NT2/D1 (cell line): ENCODE measurements around the gene PPP2R5C.

Experiments used
- DNase-seq: peaks from one replicate; pipeline ENCODE4 v3.0.0-alpha.2; 2011; ENCODE audit warnings: low read depth, low spot score
- H3K27me3 ChIP-seq: 2 replicates; pipeline ENCODE4 v1.6.0; 2011; ENCODE audit warnings: mild to moderate bottlenecking; ENCODE audit not compliant: insufficient read length, insufficient read depth
- H3K36me3 ChIP-seq: 2 replicates; pipeline ENCODE4 v1.6.1; 2011; ENCODE audit warnings: mild to moderate bottlenecking, low read length, mixed read lengths; ENCODE audit not compliant: insufficient read depth, insufficient read length
- H3K4me1 ChIP-seq: 2 replicates; pipeline ENCODE4 v1.5.1; 2011; ENCODE audit not compliant: insufficient read depth, insufficient read length
- H3K4me3 ChIP-seq: 2 replicates; pipeline ENCODE4 v1.5.1; 2011; ENCODE audit warnings: low read depth; ENCODE audit not compliant: insufficient read length
- H3K9ac ChIP-seq: 2 replicates; pipeline ENCODE4 v1.6.0; 2011; ENCODE audit warnings: low read depth; ENCODE audit not compliant: insufficient read length
- H3K9me3 ChIP-seq: 2 replicates; pipeline ENCODE4 v1.5.1; 2011; ENCODE audit warnings: mild to moderate bottlenecking, low read length; ENCODE audit not compliant: insufficient read depth
- SUZ12 ChIP-seq: IDR thresholded peaks from 2 replicates; pipeline ENCODE4 v1.6.1; 2011; ENCODE audit not compliant: insufficient read length, insufficient read depth; ENCODE audit errors: extremely low read depth
- YY1 ChIP-seq: IDR thresholded peaks from 2 replicates; pipeline ENCODE4 v1.6.1; 2011; ENCODE audit not compliant: insufficient read length, insufficient read depth
- ZNF274 ChIP-seq: IDR thresholded peaks from 2 replicates; pipeline ENCODE4 v1.6.1; 2011; ENCODE audit warnings: mild to moderate bottlenecking, low read depth, low read length

The PPP2R5C gene

DNA sequence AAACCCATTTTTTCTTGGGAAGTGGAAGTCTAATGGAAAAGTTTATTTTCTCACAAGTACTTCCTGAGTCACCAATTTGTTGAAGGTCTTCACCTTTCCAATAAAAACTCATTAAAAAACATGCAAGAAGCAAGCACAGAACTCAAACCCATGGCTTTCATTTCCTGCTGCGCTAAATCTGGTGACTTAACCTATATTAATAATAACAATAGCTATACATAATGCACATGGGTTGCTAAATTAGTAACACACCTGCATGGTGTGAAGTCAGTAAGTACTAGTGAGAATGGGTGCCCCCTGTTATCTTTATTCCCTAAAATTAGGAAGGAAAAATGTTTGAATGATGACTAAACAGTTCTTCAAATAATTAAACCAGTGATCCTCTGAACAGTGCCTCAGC lies 52.3 kb downstream of the PPP2R5C start:
- TF ChIP-seq ZNF274 (no peak), YY1 (no peak), SUZ12 (no peak)
- DNase-seq: no peak
- Histone ChIP-seq H3K27me3 (no peaks in the 10 kb centered on the region), H3K9ac (no peak overlapping the region), H3K4me3 (no peak overlapping the region), H3K9me3 (peaks cover 16% of the 10 kb centered on the region), H3K36me3 (peaks cover 28% of the 10 kb centered on the region), H3K4me1 (no peaks in the 10 kb centered on the region)

DNA sequence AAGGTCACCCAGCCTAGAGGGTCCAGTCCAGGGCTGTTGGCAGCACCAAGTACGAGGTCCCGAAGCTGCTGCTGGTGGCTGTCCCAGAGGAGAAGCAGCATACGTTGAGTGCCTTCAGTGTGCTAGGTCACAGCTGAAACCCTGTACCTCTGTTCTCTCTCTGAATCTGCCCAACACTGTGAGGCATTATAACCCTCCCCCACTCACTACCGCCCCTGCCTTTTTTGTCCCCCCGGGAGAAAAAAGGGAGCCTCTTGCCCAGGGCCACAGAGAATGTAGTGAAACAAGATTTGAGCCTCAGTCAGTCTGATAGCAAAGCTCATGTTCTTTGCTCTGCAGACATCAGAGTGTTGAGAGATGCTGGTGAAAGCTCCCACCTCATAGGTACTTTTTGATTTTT lies 53.4 kb downstream of the PPP2R5C start:
- H3K27me3 ChIP-seq: no peaks in the 10 kb centered on the region
- DNase-seq: no peak
- TF ChIP-seq ZNF274 (no peak), SUZ12 (no peak), YY1 (no peak)
- no peak overlapping the region for H3K9ac ChIP-seq
- no peaks in the 10 kb centered on the region for H3K4me1 ChIP-seq
- H3K36me3 ChIP-seq: peaks cover 36% of the 10 kb centered on the region
- H3K4me3 ChIP-seq: no peak overlapping the region
- peaks cover 16% of the 10 kb centered on the region for H3K9me3 ChIP-seq

DNA sequence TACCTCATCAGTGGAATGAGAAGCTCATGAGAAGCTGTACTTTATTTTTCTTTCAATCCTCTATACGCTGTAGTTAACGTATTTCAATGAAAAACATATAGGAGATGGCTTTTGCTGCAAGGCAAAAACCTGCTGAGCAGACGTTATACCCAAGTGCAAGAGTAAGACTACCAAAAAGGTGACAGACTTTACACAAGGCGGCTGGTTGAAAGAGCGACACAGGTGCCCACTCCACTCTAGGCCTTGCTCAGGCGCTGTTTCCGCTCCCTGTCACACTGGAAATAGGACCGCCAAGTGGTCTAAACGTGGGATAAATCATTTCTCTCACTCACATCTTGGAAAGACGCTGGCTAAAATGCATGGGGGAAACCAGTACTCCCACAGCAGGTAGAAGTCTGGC lies 54.5 kb downstream of the PPP2R5C start:
- H3K9ac ChIP-seq: no peak overlapping the region

DNA sequence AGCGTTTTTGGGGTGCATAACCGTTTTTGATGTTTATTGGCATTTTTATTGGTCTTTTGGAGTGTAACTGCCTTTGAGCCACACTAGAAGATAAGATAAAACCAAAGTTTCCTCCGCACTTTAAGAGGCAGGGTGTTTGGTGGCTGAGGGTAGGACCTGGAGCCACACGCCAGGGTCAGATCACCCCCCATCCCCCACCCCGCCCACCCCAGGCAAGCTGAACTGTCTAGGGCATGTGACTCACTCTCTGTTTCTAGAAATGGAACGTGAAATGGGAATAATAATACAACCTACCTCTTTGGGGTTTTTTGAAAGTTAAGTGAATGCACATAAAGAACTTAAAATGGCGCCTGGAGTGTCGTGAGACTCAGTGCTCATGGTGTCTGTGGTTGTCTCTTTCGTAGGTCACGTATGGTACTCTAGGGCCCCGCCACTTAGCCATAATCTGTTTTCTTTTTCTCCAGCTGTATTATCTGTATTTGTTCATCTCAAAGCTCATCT lies 56.0 kb downstream of the PPP2R5C start:
- peaks cover 16% of the 10 kb centered on the region for H3K9me3 ChIP-seq
- no peaks in the 10 kb centered on the region for H3K27me3 ChIP-seq
- H3K9ac ChIP-seq: no peak overlapping the region
- no peak overlapping the region for H3K4me3 ChIP-seq
- no peak for TF ChIP-seq YY1
- no peak for TF ChIP-seq SUZ12
- TF ChIP-seq ZNF274: no peak
- H3K36me3 ChIP-seq: peaks cover 36% of the 10 kb centered on the region
- no peak for DNase-seq
- H3K4me1 ChIP-seq: no peaks in the 10 kb centered on the region

More for the DNA sequence above, 54.5 kb downstream of the PPP2R5C start:
- no peaks in the 10 kb centered on the region for H3K4me1 ChIP-seq
- H3K27me3 ChIP-seq: no peaks in the 10 kb centered on the region
- peaks cover 16% of the 10 kb centered on the region for H3K9me3 ChIP-seq
- TF ChIP-seq SUZ12 (no peak), ZNF274 (no peak), YY1 (no peak)
- H3K36me3 ChIP-seq: peaks cover 42% of the 10 kb centered on the region
- no peak overlapping the region for H3K4me3 ChIP-seq
- no peak for DNase-seq

DNA sequence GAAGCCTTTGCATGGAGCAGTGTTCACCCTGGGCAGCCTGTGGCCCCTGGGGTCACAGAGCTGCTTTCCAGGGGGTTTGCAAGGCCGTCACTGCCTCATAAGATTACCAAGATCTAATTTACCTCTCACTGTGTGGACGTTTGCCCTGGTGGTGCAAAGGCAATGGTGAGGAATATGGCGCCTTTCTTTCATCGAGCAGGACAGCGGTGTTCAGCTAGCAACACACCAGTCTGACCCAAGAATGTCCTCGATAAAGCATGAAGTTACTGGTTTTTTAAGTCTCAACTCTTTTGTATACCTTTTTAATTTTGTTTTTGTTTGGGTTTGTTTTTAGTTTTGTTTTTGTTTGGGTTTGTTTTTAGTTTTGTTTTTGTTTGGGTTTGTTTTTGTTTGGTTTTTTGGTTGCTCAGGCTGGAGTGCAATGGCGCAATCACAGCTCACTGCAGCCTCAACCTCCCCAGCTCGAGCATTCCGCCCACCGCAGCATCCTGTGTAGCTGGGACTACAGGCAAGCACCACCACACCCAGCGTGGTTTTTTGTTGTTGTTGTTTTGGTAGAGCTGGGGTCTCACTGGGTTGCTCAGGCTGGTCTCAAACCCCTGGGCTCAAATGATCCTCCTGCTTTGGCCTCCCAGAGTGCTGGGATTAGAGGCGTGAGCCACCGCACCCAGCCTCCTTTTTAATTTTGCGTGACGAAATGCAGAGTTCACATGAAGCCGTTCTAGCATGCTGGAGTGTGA lies 57.9 kb downstream of the PPP2R5C start:
- TF ChIP-seq ZNF274: no peak
- TF ChIP-seq SUZ12: no peak
- TF ChIP-seq YY1: no peak
- Histone ChIP-seq H3K4me3 (no peak overlapping the region), H3K9ac (no peak overlapping the region), H3K9me3 (no peaks in the 10 kb centered on the region), H3K4me1 (no peaks in the 10 kb centered on the region), H3K36me3 (peaks cover 29% of the 10 kb centered on the region), H3K27me3 (no peaks in the 10 kb centered on the region)
- no peak for DNase-seq

DNA sequence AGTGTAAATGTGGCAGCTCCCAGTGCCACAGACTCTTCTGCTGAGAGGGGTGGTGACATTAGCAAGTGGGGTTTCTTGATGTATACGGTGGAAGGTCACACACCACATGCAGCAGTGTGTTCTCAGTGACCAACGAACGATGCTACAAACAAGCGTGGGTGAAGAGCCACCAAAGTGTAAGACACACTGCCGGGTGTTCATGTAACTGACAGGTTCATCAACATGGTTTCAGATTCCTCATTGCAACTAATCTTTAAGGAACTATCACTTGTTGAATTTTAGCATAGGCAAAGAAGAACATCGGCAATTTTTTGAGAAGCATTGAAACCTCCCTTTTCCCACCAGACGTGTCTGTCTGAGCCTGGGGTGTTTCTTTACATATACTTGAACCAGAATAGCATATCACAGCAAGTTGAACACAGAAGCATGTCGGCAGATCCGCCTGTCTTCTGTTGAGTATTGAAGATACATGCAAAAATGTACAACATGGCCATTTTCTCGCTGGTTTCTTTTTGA lies 58.8 kb downstream of the PPP2R5C start:
- no peak for TF ChIP-seq ZNF274
- no peak for TF ChIP-seq YY1
- TF ChIP-seq SUZ12: no peak
- Histone ChIP-seq H3K4me3 (no peak overlapping the region), H3K9ac (no peak overlapping the region), H3K36me3 (peaks cover 23% of the 10 kb centered on the region), H3K4me1 (no peaks in the 10 kb centered on the region), H3K9me3 (no peaks in the 10 kb centered on the region), H3K27me3 (no peaks in the 10 kb centered on the region)
- DNase-seq: no peak

DNA sequence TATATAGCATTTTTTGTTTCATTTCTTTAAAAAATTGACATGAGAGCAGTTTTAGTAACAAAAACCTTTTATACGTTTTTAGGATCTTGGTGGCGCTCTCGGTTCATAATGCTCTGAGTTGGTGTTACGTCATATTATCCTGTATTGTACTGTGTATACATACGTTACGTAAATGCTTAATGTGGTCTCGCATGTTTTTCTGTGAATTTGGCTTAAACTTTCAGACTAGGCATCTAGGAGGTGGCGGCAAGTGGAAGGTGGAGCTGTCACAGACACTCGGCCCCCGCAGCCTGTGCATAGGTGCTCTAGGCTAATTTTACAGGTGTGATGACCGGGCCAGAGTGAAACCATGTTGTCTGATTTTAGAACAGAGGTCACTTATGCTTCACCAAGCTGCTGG lies 60.0 kb downstream of the PPP2R5C start:
- H3K9ac ChIP-seq: no peak overlapping the region

DNA sequence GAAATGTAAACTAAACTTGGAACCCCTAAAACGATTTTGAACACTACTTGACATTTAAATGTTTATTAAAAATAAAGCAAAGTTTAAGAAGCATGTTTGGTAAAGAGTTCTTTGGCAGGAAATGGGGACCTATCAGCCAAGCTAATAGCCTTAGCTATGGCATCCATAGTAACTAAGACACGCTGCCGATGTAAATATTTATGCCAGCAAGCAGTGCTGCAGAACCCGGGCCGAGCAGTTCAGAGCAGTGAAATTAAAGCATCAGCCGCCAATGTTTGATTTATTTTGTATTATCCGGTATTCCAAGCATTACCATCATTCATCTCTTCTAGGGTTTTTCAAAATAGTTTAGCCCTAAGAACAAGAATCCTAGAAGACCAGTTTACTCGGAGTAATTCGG lies 61.6 kb downstream of the PPP2R5C start:
- no peak for TF ChIP-seq SUZ12
- no peak for TF ChIP-seq YY1
- TF ChIP-seq ZNF274: no peak
- H3K9ac ChIP-seq: no peak overlapping the region

More for the DNA sequence above, 60.0 kb downstream of the PPP2R5C start:
- Histone ChIP-seq H3K27me3 (no peaks in the 10 kb centered on the region), H3K4me3 (no peak overlapping the region), H3K4me1 (no peaks in the 10 kb centered on the region), H3K36me3 (peaks cover 20% of the 10 kb centered on the region), H3K9me3 (peaks cover 9% of the 10 kb centered on the region; the same call in 1 of the 2 replicates)
- DNase-seq: no peak
- no peak for TF ChIP-seq ZNF274
- TF ChIP-seq SUZ12: no peak
- TF ChIP-seq YY1: no peak

More for the DNA sequence above, 61.6 kb downstream of the PPP2R5C start:
- Histone ChIP-seq H3K4me3 (no peak overlapping the region), H3K4me1 (no peaks in the 10 kb centered on the region), H3K36me3 (peaks cover 20% of the 10 kb centered on the region), H3K9me3 (peaks cover 9% of the 10 kb centered on the region; the same call in 1 of the 2 replicates), H3K27me3 (no peaks in the 10 kb centered on the region)
- no peak for DNase-seq
